B cell (primary cell): Measurements from ENCODE around the gene LRRC2. TPM values are rescaled to one million over a fixed set of nuclear protein-coding genes. Genes with fewer than 3 reads are reported as not detected.

Experiments
- ATAC-seq: fragments of 200-7000 bp; cut with Tn5 transposase; one replicate; pipeline ENCODE4 v1.10.0; 2021; ENCODE audit warnings: low read depth, mild to moderate bottlenecking, moderate number of reproducible peaks, moderate library complexity
- CTCF ChIA-PET: fragments of 350-600 bp; sonication (Branson Sonifier 250); formaldehyde crosslinking; loops from one replicate; lab custom pipeline; 2021; ENCODE audit warnings: antibody characterized with exemption, inconsistent platforms; lab: Charles Lee
- POLR2A ChIA-PET: fragments of 350-600 bp; sonication (Branson Sonifier 250); formaldehyde crosslinking; loops from one replicate; lab custom pipeline; 2021; ENCODE audit warnings: antibody characterized with exemption; lab: Charles Lee
- DNase-seq: peaks from one replicate; pipeline ENCODE4 v3.0.0; 2013
- H2AFZ ChIP-seq: 2 replicates; pipeline ENCODE4 v1.6.1; 2012; ENCODE audit warnings: mild to moderate bottlenecking, low read depth, low read length; ENCODE audit not compliant: insufficient read depth, poor library complexity, severe bottlenecking
- H3K27ac ChIP-seq, 2 donors: 1 replicate in 1 of 2; 2 replicates in 1 of 2; pipeline ENCODE4 v1.5.1; 2012 to 2013; ENCODE audit warnings: low read length in 2 of 2, mild to moderate bottlenecking in 2 of 2, moderate library complexity in 1 of 2
- H3K27me3 ChIP-seq, 4 experiments: fragments of 200-600 bp in 1 of 4; sonication (generic) in 1 of 4; replicated peaks in 1 of 4; 1 replicate in 2 of 4; 2 replicates in 2 of 4; pipeline versions ENCODE4 v1.6.1 to v1.7.0; 2013 to 2016; ENCODE audit warnings: low read length in 3 of 4, mild to moderate bottlenecking in 2 of 4, mixed read lengths in 1 of 4, moderate library complexity in 1 of 4; ENCODE audit not compliant: insufficient read depth in 4 of 4, control insufficient read depth in 3 of 4; ENCODE audit errors: control extremely low read depth in 1 of 4
- H3K36me3 ChIP-seq, 2 experiments: replicated peaks in 1 of 2; 1 replicate in 1 of 2; 2 replicates in 1 of 2; pipeline versions ENCODE4 v1.6.1 to v1.7.1; 2013; ENCODE audit warnings: low read length in 1 of 2; ENCODE audit not compliant: insufficient read depth in 2 of 2, control insufficient read depth in 1 of 2; ENCODE audit errors: control extremely low read depth in 1 of 2, extremely low read depth in 1 of 2
- H3K4me1 ChIP-seq, 2 donors: fragments of 200-600 bp in 1 of 2; sonication (generic) in 1 of 2; 1 replicate in 1 of 2; 2 replicates in 1 of 2; pipeline versions ENCODE4 v1.5.1 to v1.6.1; 2013 to 2017; ENCODE audit warnings: low read length in 2 of 2; ENCODE audit not compliant: control insufficient read depth in 2 of 2, insufficient read depth in 2 of 2
- H3K4me2 ChIP-seq: replicated peaks from 2 replicates; pipeline ENCODE3; 2012; ENCODE audit warnings: mild to moderate bottlenecking, low read depth, low read length; ENCODE audit not compliant: poor library complexity, severe bottlenecking
- H3K4me3 ChIP-seq, 5 experiments: fragments of 200-600 bp in 1 of 5; sonication (generic) in 1 of 5; 1 replicate in 3 of 5; 2 replicates in 2 of 5; pipeline versions ENCODE4 v1.5.1 to v1.7.0; 2011 to 2016; ENCODE audit warnings: low read length in 4 of 5, mild to moderate bottlenecking in 4 of 5, low read depth in 2 of 5, control low read depth in 1 of 5, moderate library complexity in 1 of 5; ENCODE audit not compliant: insufficient read depth in 1 of 5; ENCODE audit errors: control extremely low read depth in 1 of 5, extremely low read depth in 1 of 5
- H3K79me2 ChIP-seq: fragments of 200-600 bp; sonication (generic); one replicate; pipeline ENCODE4 v1.6.0; 2016; ENCODE audit warnings: low read length; ENCODE audit not compliant: control insufficient read depth, insufficient read depth
- H3K9ac ChIP-seq: fragments of 200-600 bp; sonication (generic); 2 replicates; pipeline ENCODE4 v1.6.1; 2017; ENCODE audit warnings: mild to moderate bottlenecking, low read length, moderate library complexity
- H3K9me3 ChIP-seq, 3 donors: one replicate each; pipeline versions ENCODE4 v1.6.1 to v1.7.1; 2013; ENCODE audit warnings: low read length in 2 of 3; ENCODE audit not compliant: control insufficient read depth in 2 of 3, insufficient read depth in 1 of 3; ENCODE audit errors: control extremely low read depth in 1 of 3
- H4K20me1 ChIP-seq: 2 replicates; pipeline ENCODE4 v1.6.0; 2012; ENCODE audit warnings: mild to moderate bottlenecking, low read length; ENCODE audit not compliant: insufficient read depth, control insufficient read depth, poor library complexity, severe bottlenecking
- H3K27ac Mint-ChIP-seq: one replicate; pipeline ENCODE4 v1.8.0; 2021; ENCODE audit warnings: mixed read lengths
- H3K27me3 Mint-ChIP-seq: one replicate; pipeline ENCODE4 v1.8.0; 2021; ENCODE audit warnings: mixed read lengths
- H3K4me1 Mint-ChIP-seq: one replicate; pipeline ENCODE4 v1.8.0; 2021; ENCODE audit warnings: mixed read lengths
- H3K4me3 Mint-ChIP-seq: one replicate; pipeline ENCODE4 v1.8.0; 2021; ENCODE audit warnings: mixed read lengths
- H3K9me3 Mint-ChIP-seq: one replicate; pipeline ENCODE4 v1.8.0; 2022; ENCODE audit warnings: mixed read lengths; ENCODE audit not compliant: insufficient read depth
- CTCF ChIP-seq: fragments of 200-600 bp; IDR thresholded peaks from one replicate; pipeline ENCODE4 v1.8.0; 2022; ENCODE audit warnings: antibody characterized with exemption, mild to moderate bottlenecking
- EZH2 ChIP-seq: IDR thresholded peaks from 2 replicates; pipeline ENCODE4 v1.6.1; 2012; ENCODE audit warnings: borderline replicate concordance, low read depth, mild to moderate bottlenecking, moderate library complexity, low read length; ENCODE audit not compliant: insufficient read depth, poor library complexity, severe bottlenecking
- WGBS: methylation state at CpG from one replicate; pipeline ENCODE4 v1.1.5; 2013; ENCODE audit warnings: missing lambda C conversion rate; ENCODE audit not compliant: insufficient coverage; 5-methylcytosine and 5-hydroxymethylcytosine counted together
- intact Hi-C: fragments of 100-400 bp; cut with micrococcal nuclease; formaldehyde crosslinking; loops from one replicate; pipeline ENCODE4 v1.10.0; 2022
- polyA plus RNA-seq: library from polyadenylated mRNA; depleted of rRNA; stranded (reverse); fragments of >200 nt; gene quantifications from 2 replicates; pipeline ENCODE4 v1.2.3, GENCODE V29; 2012
- total RNA-seq, 2 donors: library from RNA; stranded (reverse); fragments of 120-200 nt in 1 of 2; gene quantifications; 1 replicate in 1 of 2; 2 replicates in 1 of 2; pipeline versions ENCODE4 v1.2.3 to v1.2.4, GENCODE V29; 2013 to 2022

The LRRC2 gene
- total and polyA plus RNA-seq, 2 donors (not counting 1 experiment from before 2014, with no cell fraction given) = 0.04 TPM; not detected in 1

- CTCF ChIA-PET = interaction anchor here (0.6 to 3.1 kb wide), 4 partner anchors 12 to 58 kb away, joined by 4 to 21 read pairs (median 4); no protein-coding TSS in a partner anchor
- Histone ChIP-seq H4K20me1 (no peaks in the 10 kb centered on the region), H3K4me2 (no peak overlapping the region), H3K27ac (no peak overlapping the region), H2AFZ (no peak overlapping the region), H3K36me3 (no peaks in the 10 kb centered on the region), H3K9ac (no peak overlapping the region), H3K9me3 (no peaks in the 10 kb centered on the region), H3K79me2 (no peaks in the 10 kb centered on the region), H3K4me1 (peaks cover 20 to 36% of the 10 kb centered on the region in 2 donors), H3K27me3 (peaks cover 0 to 6% (median 0%) of the 10 kb centered on the region in 4 experiments), H3K4me3 (no peak overlapping the region)
- Mint-ChIP-seq H3K4me1 (peaks cover 53% of the 10 kb centered on the region), H3K4me3 (no peak overlapping the region), H3K9me3 (no peaks in the 10 kb centered on the region), H3K27me3 (peaks cover 6% of the 10 kb centered on the region), H3K27ac (no peak overlapping the region)
- DNase-seq (no peak), ATAC-seq (no peak)
- no peak for TF ChIP-seq EZH2
- no peak for TF ChIP-seq CTCF
- intact Hi-C loops = no loop called here
- WGBS = 100% methylated on average over 1 of the region's 6 CpGs
- POLR2A ChIA-PET = interaction anchor here (0.8 kb wide), 1 partner anchor 43 kb away, joined by 7 read pairs; no protein-coding TSS in a partner anchor
Observed at GRCh38 chr3:46545818-46546630, 20.1 kb downstream of the LRRC2 start.
